Measurements from ENCODE around the gene CHST3.
A peak's percentile ranks its signal among the peaks of the same experiment; 100 is the strongest.
"Not testable (repeated sequence)": the region's sequence is repeated elsewhere in the genome, so short reads cannot be mapped to it uniquely, and the experiment has no call there.

Gene CHST3

GRCh38 chr10:71959526-71959925 is 4.7 kb upstream of the CHST3 start:
- Histone ChIP-seq H3K4me3 (ENCODE audit: low read depth, low read length) (no peak overlapping the region), H3K27me3 (ENCODE audit: control insufficient read depth, insufficient read depth, low read length) (peaks cover 22% of the 10 kb centered on the region)

DNA sequence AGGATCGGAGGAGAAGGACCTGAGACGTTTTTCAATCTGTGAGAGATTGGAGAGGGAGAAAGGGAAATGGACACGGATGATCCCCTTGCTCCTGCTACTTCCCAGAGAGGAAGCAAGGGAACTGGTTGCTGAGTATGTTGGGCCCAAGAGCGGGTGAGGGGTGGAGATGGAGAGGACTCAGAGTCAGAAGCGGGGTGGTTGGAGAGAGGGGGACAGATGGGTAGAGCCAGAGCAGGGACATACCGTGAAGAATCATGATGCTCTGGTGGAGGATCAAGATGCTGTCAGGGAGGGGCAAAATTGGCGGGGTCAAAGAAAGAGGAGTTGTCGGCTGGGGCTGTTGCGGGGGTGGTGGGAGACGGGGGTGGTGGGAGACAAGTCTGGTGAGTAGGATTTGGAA is 2.4 kb upstream of the CHST3 start:
- H3K36me3 ChIP-seq (ENCODE audit: control insufficient read depth, insufficient read depth, low read length), result no peaks in the 10 kb centered on the region
- no peaks in the 10 kb centered on the region for H3K9me3 ChIP-seq (ENCODE audit: control insufficient read depth, insufficient read depth, low read length)
- no peak overlapping the region for H3K9ac ChIP-seq (ENCODE audit: low read depth, low read length)
- H3K4me1 ChIP-seq (ENCODE audit: control insufficient read depth, insufficient read depth, low read length), result no peaks in the 10 kb centered on the region
- H3K4me3 ChIP-seq (ENCODE audit: low read depth, low read length), result no peak overlapping the region
- peaks cover 40% of the 10 kb centered on the region for H3K27me3 ChIP-seq (ENCODE audit: control insufficient read depth, insufficient read depth, low read length)

More at GRCh38 chr10:71959526-71959925, 4.7 kb upstream of the CHST3 start:
- Histone ChIP-seq H3K9ac (ENCODE audit: low read depth, low read length) (no peak overlapping the region), H3K9me3 (ENCODE audit: control insufficient read depth, insufficient read depth, low read length) (peaks cover 12% of the 10 kb centered on the region), H3K36me3 (ENCODE audit: control insufficient read depth, insufficient read depth, low read length) (no peaks in the 10 kb centered on the region), H3K4me1 (ENCODE audit: control insufficient read depth, insufficient read depth, low read length) (peaks cover 2% of the 10 kb centered on the region)

- H3K36me3 ChIP-seq (ENCODE audit: control insufficient read depth, insufficient read depth, low read length), result no peaks in the 10 kb centered on the region
- no peaks in the 10 kb centered on the region for H3K4me1 ChIP-seq (ENCODE audit: control insufficient read depth, insufficient read depth, low read length)
- H3K9ac ChIP-seq (ENCODE audit: low read depth, low read length), result no peak overlapping the region
- peak overlapping the region; percentile 76 for H3K4me3 ChIP-seq (ENCODE audit: low read depth, low read length)
- H3K27me3 ChIP-seq (ENCODE audit: control insufficient read depth, insufficient read depth, low read length), result peaks cover 40% of the 10 kb centered on the region
- H3K9me3 ChIP-seq (ENCODE audit: control insufficient read depth, insufficient read depth, low read length), result no peaks in the 10 kb centered on the region
These were observed 1.3 kb upstream of the CHST3 start for GRCh38 chr10:71962901-71963300.

- H3K27me3 ChIP-seq (ENCODE audit: control insufficient read depth, insufficient read depth, low read length), result peaks cover 40% of the 10 kb centered on the region
- no peaks in the 10 kb centered on the region for H3K36me3 ChIP-seq (ENCODE audit: control insufficient read depth, insufficient read depth, low read length)
- H3K9me3 ChIP-seq (ENCODE audit: control insufficient read depth, insufficient read depth, low read length), result no peaks in the 10 kb centered on the region
- no peak overlapping the region for H3K9ac ChIP-seq (ENCODE audit: low read depth, low read length)
- H3K4me3 ChIP-seq (ENCODE audit: low read depth, low read length), result peak overlapping the region; percentile 76
- H3K4me1 ChIP-seq (ENCODE audit: control insufficient read depth, insufficient read depth, low read length), result no peaks in the 10 kb centered on the region
These were observed 671 bp upstream of the CHST3 start for GRCh38 chr10:71963351-71964097.

DNA sequence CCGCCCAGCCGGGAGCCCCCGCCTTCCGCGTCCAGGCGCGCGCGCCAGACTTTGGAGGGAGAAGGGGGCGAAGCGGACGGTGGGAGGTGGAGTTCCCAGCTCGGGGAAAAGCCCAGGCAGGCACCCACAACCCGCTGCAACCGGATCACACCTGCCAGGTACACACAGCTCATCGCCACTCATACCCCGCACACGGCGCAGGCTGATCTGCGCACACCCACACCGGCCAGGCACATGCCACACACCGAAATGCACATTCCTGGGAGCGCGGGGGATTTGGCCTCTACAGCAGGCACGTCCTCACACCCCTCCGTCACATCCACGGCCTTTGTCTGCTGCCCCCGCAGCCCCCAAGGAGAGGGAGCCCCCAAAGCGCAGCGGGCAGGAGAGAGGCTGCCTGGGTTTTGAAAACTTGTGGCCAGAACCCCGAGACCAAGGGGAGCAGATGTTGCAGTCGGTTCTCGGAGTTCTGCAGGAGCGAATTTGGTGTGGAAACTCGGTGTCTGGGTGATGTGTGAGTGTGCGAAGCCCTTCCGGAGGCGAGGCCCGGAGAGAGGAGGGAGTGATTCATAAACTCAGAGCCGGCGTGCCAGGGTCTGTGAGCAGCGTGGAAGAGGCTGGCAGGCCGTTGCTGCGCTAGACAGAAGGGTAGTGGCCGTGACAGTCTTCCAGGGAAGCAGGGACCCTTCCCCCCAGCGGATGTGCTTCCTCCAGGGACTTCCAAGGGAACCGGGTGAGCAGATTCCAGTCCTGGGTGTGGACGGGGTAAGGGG is 734 bp downstream of the CHST3 start:
- Histone ChIP-seq H3K27me3 (ENCODE audit: control insufficient read depth, insufficient read depth, low read length) (peaks cover 40% of the 10 kb centered on the region), H3K9me3 (ENCODE audit: control insufficient read depth, insufficient read depth, low read length) (no peaks in the 10 kb centered on the region), H3K4me3 (ENCODE audit: low read depth, low read length) (peak overlapping the region; percentile 76), H3K9ac (ENCODE audit: low read depth, low read length) (peak overlapping the region; percentile 79), H3K4me1 (ENCODE audit: control insufficient read depth, insufficient read depth, low read length) (no peaks in the 10 kb centered on the region), H3K36me3 (ENCODE audit: control insufficient read depth, insufficient read depth, low read length) (no peaks in the 10 kb centered on the region)

- peaks cover 40% of the 10 kb centered on the region for H3K27me3 ChIP-seq (ENCODE audit: control insufficient read depth, insufficient read depth, low read length)
- no peaks in the 10 kb centered on the region for H3K36me3 ChIP-seq (ENCODE audit: control insufficient read depth, insufficient read depth, low read length)
- H3K4me3 ChIP-seq (ENCODE audit: low read depth, low read length), result peak overlapping the region; percentile 76
- H3K4me1 ChIP-seq (ENCODE audit: control insufficient read depth, insufficient read depth, low read length), result no peaks in the 10 kb centered on the region
- no peak overlapping the region for H3K9ac ChIP-seq (ENCODE audit: low read depth, low read length)
- H3K9me3 ChIP-seq (ENCODE audit: control insufficient read depth, insufficient read depth, low read length), result no peaks in the 10 kb centered on the region
These were observed 1.4 kb downstream of the CHST3 start for GRCh38 chr10:71965623-71966022.

DNA sequence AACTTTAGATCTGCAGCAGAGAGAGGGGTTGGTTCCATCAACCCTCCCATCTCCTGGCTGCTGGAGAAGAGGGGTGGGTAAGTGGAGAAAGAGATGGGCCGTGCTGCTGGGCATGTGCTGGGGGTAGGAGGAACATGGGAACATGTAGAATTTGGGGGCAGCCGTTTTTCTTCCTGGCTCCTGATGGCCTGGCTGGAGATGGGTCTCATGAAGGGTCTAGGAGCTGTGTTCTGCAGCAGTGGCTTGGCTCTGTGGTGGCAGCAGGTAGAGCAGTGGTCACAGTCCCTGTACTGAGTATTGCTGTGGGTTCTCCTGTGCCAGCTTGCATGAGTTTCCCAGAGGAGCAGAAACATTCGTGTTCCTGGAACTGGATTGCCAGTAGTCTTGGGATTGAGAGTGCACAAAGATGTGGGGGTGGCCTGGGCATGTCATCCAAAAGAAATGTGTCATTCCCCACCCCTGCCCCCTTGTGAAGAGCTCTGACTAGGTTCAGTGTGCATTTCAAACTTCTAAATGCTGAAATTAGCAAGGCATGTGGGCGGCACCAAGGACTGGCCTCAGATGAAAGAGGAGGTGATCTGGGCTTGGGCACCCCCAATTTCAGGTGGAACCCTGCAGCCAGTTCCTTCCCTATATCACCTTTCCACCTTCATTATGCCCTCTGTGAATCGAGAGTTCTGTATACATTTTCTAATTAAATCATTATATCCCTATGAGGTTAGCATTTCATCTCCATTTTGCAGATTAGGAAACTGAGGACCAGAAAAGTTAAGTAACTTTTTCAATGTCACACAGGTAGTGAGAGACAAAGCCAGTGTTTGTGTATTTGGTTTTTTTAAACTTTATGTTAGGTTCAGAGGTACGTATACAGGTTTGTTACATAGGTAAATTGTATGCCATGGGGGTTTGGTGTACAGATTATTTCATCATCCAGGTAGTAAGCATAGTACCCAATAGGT is 2.1 kb downstream of the CHST3 start:
- Histone ChIP-seq H3K9ac (ENCODE audit: low read depth, low read length) (no peak overlapping the region), H3K9me3 (ENCODE audit: control insufficient read depth, insufficient read depth, low read length) (no peaks in the 10 kb centered on the region), H3K27me3 (ENCODE audit: control insufficient read depth, insufficient read depth, low read length) (peaks cover 38% of the 10 kb centered on the region), H3K4me1 (ENCODE audit: control insufficient read depth, insufficient read depth, low read length) (no peaks in the 10 kb centered on the region), H3K36me3 (ENCODE audit: control insufficient read depth, insufficient read depth, low read length) (peaks cover 1% of the 10 kb centered on the region), H3K4me3 (ENCODE audit: low read depth, low read length) (no peak overlapping the region)

- H3K9ac ChIP-seq (ENCODE audit: low read depth, low read length); H3K36me3 ChIP-seq (ENCODE audit: control insufficient read depth, insufficient read depth, low read length); H3K4me1 ChIP-seq (ENCODE audit: control insufficient read depth, insufficient read depth, low read length); H3K4me3 ChIP-seq (ENCODE audit: low read depth, low read length); H3K9me3 ChIP-seq (ENCODE audit: control insufficient read depth, insufficient read depth, low read length): not testable (repeated sequence)
- peaks cover 26% of the 10 kb centered on the region for H3K27me3 ChIP-seq (ENCODE audit: control insufficient read depth, insufficient read depth, low read length)
These were observed 3.8 kb downstream of the CHST3 start for GRCh38 chr10:71967958-71968357.

DNA sequence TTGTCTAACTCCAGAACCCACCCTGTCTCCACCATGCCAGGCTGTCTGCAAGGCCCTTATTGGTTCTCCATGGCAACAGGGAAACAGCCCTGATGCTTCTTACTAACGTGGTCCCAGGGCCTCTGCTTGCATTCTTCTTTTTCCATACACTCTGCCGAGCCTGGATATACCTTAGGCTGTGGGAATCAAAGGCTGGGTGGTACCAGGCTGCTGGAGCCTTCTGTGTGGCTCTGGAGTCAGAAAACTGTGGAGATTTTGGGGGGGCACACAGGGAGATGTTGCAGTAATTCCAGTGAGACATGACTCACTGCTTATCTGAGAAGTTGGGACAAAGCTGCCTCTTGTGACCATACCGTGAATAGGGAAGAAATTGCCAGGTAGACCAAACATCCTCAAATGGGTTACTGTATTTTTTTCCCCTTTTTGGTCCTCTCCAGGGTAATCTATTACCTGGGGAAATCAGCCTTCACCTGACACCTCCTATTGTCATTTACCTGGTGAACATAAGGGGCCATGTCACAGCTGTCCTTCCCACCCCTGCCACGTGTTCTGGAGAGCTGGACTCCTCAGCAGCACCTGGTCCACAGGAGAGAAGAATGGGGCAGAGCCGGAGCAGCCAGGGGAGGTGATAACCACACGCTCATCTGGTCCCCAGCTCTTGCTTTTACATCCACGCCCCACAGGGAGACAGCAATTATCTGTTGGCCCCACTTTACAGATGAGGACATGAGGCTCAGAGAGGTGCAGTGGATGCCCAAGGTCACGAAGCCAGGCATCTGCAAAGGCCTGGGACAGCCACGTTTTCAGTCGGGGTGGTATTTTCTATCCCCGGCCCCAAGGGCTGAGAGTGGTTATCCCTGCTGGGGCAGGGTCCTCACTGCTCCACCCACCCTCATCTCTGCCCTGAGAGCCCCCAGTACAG is 4.6 kb downstream of the CHST3 start:
- Histone ChIP-seq H3K4me1 (ENCODE audit: control insufficient read depth, insufficient read depth, low read length) (no peaks in the 10 kb centered on the region), H3K9me3 (ENCODE audit: control insufficient read depth, insufficient read depth, low read length) (no peaks in the 10 kb centered on the region), H3K4me3 (ENCODE audit: low read depth, low read length) (no peak overlapping the region), H3K27me3 (ENCODE audit: control insufficient read depth, insufficient read depth, low read length) (peaks cover 17% of the 10 kb centered on the region), H3K36me3 (ENCODE audit: control insufficient read depth, insufficient read depth, low read length) (peaks cover 2% of the 10 kb centered on the region), H3K9ac (ENCODE audit: low read depth, low read length) (no peak overlapping the region)

DNA sequence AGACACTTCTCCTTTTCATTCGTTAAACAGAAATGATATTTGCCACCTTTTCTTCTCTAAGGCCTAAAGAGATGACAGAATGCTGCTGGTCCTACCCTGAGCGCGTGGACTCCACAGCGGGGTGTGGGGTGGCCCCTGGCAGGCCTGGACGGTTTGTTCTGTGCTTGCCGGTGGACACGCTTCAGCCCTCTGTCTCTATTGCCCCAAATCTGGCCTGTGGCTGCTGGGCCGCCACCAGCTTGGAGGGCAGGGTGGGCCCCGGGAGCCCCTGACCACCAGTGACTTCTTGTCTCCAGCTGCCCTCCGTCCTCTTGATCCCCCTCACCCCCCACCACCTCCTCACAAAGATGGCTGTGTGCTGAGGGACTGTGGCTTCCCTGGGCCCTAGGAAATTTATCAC is 5.7 kb downstream of the CHST3 start:
- H3K4me3 ChIP-seq (ENCODE audit: low read depth, low read length), result no peak overlapping the region

DNA sequence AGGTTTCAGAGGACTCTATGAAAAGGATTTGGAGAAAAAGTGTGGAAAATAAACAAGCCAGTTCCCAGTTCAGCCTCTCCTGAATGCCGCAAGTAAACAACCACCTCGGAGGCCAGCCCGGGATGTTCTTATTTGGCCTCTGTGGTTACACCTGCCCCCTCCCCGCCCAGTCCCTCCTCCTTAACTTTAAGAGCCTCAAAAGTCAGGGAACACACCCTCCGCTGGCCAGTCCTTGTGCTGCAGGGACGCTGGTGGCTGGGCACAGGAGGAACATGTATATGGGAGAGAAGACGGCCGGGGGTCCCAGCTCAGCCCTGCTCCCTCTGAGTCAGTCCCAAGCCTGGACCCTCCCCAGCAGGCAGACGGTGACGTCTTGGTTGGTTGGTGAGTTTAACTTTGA is 6.1 kb downstream of the CHST3 start:
- no peak overlapping the region for H3K9ac ChIP-seq (ENCODE audit: low read depth, low read length)
- no peak overlapping the region for H3K4me3 ChIP-seq (ENCODE audit: low read depth, low read length)
- no peaks in the 10 kb centered on the region for H3K4me1 ChIP-seq (ENCODE audit: control insufficient read depth, insufficient read depth, low read length)
- peaks cover 10% of the 10 kb centered on the region for H3K27me3 ChIP-seq (ENCODE audit: control insufficient read depth, insufficient read depth, low read length)
- peaks cover 2% of the 10 kb centered on the region for H3K36me3 ChIP-seq (ENCODE audit: control insufficient read depth, insufficient read depth, low read length)
- H3K9me3 ChIP-seq (ENCODE audit: control insufficient read depth, insufficient read depth, low read length), result no peaks in the 10 kb centered on the region

More for the DNA sequence above, 5.7 kb downstream of the CHST3 start:
- Histone ChIP-seq H3K4me1 (ENCODE audit: control insufficient read depth, insufficient read depth, low read length) (no peaks in the 10 kb centered on the region), H3K9me3 (ENCODE audit: control insufficient read depth, insufficient read depth, low read length) (no peaks in the 10 kb centered on the region), H3K9ac (ENCODE audit: low read depth, low read length) (no peak overlapping the region), H3K27me3 (ENCODE audit: control insufficient read depth, insufficient read depth, low read length) (peaks cover 14% of the 10 kb centered on the region), H3K36me3 (ENCODE audit: control insufficient read depth, insufficient read depth, low read length) (peaks cover 2% of the 10 kb centered on the region)

Data from iPS-15b (cell line).